Endodermal cell (in vitro differentiated cells): ENCODE results near the gene IFNLR1. TPM values are rescaled to one million over a fixed set of nuclear protein-coding genes. Genes with fewer than 3 reads are reported as not detected.

Experiments used
- DNase-seq: peaks from one replicate; pipeline ENCODE4 v3.0.0-alpha.2; 2017
- H3K27ac ChIP-seq: 2 replicates; pipeline ENCODE4 v1.5.1; 2013; ENCODE audit warnings: mild to moderate bottlenecking, low read depth, low read length, moderate library complexity
- H3K27me3 ChIP-seq: 2 replicates; pipeline ENCODE4 v1.6.1; 2013; ENCODE audit warnings: mild to moderate bottlenecking, low read length, moderate library complexity; ENCODE audit not compliant: insufficient read depth, control insufficient read depth, poor library complexity, severe bottlenecking
- H3K36me3 ChIP-seq: 2 replicates; pipeline ENCODE4 v1.7.0; 2013; ENCODE audit warnings: mild to moderate bottlenecking, low read length, moderate library complexity; ENCODE audit not compliant: control insufficient read depth, insufficient read depth
- H3K4me1 ChIP-seq: one replicate; pipeline ENCODE4 v1.7.0; 2013; ENCODE audit warnings: low read length; ENCODE audit not compliant: control insufficient read depth, insufficient read depth
- H3K4me3 ChIP-seq: 2 replicates; pipeline ENCODE4 v1.5.1; 2013; ENCODE audit warnings: mild to moderate bottlenecking, low read length, moderate library complexity
- H3K9ac ChIP-seq: 2 replicates; pipeline ENCODE4 v1.6.1; 2013; ENCODE audit warnings: mild to moderate bottlenecking, low read length, moderate library complexity; ENCODE audit not compliant: poor library complexity, severe bottlenecking; ENCODE audit errors: extremely low read depth
- H3K9me3 ChIP-seq: 2 replicates; pipeline ENCODE4 v1.6.1; 2013; ENCODE audit warnings: mild to moderate bottlenecking, low read length, moderate library complexity; ENCODE audit not compliant: control insufficient read depth
- H3K27ac Mint-ChIP-seq: 2 replicates; pipeline ENCODE4 v1.8.0; 2020; ENCODE audit warnings: mixed read lengths
- H3K27me3 Mint-ChIP-seq: 2 replicates; pipeline ENCODE4 v1.8.0; 2021; ENCODE audit warnings: mild to moderate bottlenecking, mixed read lengths; ENCODE audit not compliant: insufficient read depth
- H3K36me3 Mint-ChIP-seq: 2 replicates; pipeline ENCODE4 v1.8.0; 2020; ENCODE audit warnings: low read depth, mixed read lengths
- H3K4me1 Mint-ChIP-seq: 2 replicates; pipeline ENCODE4 v1.8.0; 2020; ENCODE audit warnings: mixed read lengths
- H3K4me3 Mint-ChIP-seq: 2 replicates; pipeline ENCODE4 v1.8.0; 2020; ENCODE audit warnings: mild to moderate bottlenecking, moderate library complexity, mixed read lengths
- H3K9me3 Mint-ChIP-seq: 2 replicates; pipeline ENCODE4 v1.8.0; 2020; ENCODE audit warnings: mild to moderate bottlenecking, mixed read lengths
- CTCF ChIP-seq: fragments of 200-600 bp; sonication (generic); conservative IDR thresholded peaks from 2 replicates; pipeline ENCODE4 v1.5.0; 2021; ENCODE audit warnings: antibody characterized with exemption, mild to moderate bottlenecking
- WGBS, 2 experiments: methylation state at CpG; one replicate each; pipeline versions ENCODE4 v1.1.5 to v1.1.7; 2013; ENCODE audit warnings: missing lambda C conversion rate in 2 of 2, mixed read lengths in 1 of 2; ENCODE audit not compliant: insufficient coverage in 1 of 2, insufficient read length in 1 of 2; 5-methylcytosine and 5-hydroxymethylcytosine counted together
- total RNA-seq, 2 donors: library from RNA; stranded (reverse); fragmentation: NEBNext Ultra II Directional in 1 of 2; extraction: Animal tissue kit (Norgen Biotek cat#: 25700) in 1 of 2; gene quantifications; 2 replicates in 1 of 2; 3 replicates in 1 of 2; pipeline ENCODE4 v1.2.1, GENCODE V29; 2021

IFNLR1 gene
- total RNA-seq, 2 donors from 2014 or later = 12.1 to 13.0 TPM

- Mint-ChIP-seq H3K9me3 (no peaks in the 10 kb centered on the region), H3K36me3 (peaks cover 15% of the 10 kb centered on the region), H3K27me3 (no peaks in the 10 kb centered on the region), H3K4me1 (peaks cover 40% of the 10 kb centered on the region), H3K27ac (peak overlapping the region; percentile 93), H3K4me3 (peak overlapping the region; percentile 57)
- Histone ChIP-seq H3K4me1 (no peaks in the 10 kb centered on the region), H3K27ac (peak overlapping the region; percentile 45), H3K27me3 (no peaks in the 10 kb centered on the region), H3K36me3 (peaks cover 6% of the 10 kb centered on the region), H3K9ac (peak overlapping the region; percentile 80), H3K9me3 (no peaks in the 10 kb centered on the region), H3K4me3 (peak overlapping the region; percentile 76)
- WGBS, 2 experiments = 4 to 9% methylated on average over 9 to 12 of the region's 12 CpGs
- DNase-seq = peak; percentile 95
- TF ChIP-seq CTCF = no peak
Measured at GRCh38 chr1:24151175-24151533, 35.9 kb downstream of the IFNLR1 start.

- Histone ChIP-seq H3K4me1 (no peaks in the 10 kb centered on the region), H3K4me3 (peak overlapping the region; percentile 76), H3K9me3 (no peaks in the 10 kb centered on the region), H3K27me3 (no peaks in the 10 kb centered on the region), H3K27ac (peak overlapping the region; percentile 45), H3K9ac (peak overlapping the region; percentile 80), H3K36me3 (peaks cover 6% of the 10 kb centered on the region)
- Mint-ChIP-seq H3K4me3 (peak overlapping the region; percentile 57), H3K27me3 (no peaks in the 10 kb centered on the region), H3K36me3 (peaks cover 8% of the 10 kb centered on the region), H3K4me1 (peaks cover 40% of the 10 kb centered on the region), H3K9me3 (no peaks in the 10 kb centered on the region), H3K27ac (peak overlapping the region; percentile 93)
- WGBS, 2 experiments = 22 to 40% methylated on average over 16 to 36 of the region's 36 CpGs
- peak; percentile 84 for TF ChIP-seq CTCF
- peak; percentile 100 for DNase-seq
Measured at GRCh38 chr1:24150234-24151174, 36.6 kb downstream of the IFNLR1 start.

- Histone ChIP-seq H3K9ac (no peak overlapping the region), H3K9me3 (no peaks in the 10 kb centered on the region), H3K36me3 (peaks cover under 1% of the 10 kb centered on the region), H3K27me3 (no peaks in the 10 kb centered on the region), H3K4me3 (peak overlapping the region; percentile 76), H3K4me1 (no peaks in the 10 kb centered on the region), H3K27ac (no peak overlapping the region)
- WGBS, 2 experiments = 93 to 100% methylated on average over 3 to 5 of the region's 5 CpGs
- DNase-seq = no peak
- no peak for TF ChIP-seq CTCF
- Mint-ChIP-seq H3K27ac (no peak overlapping the region), H3K4me3 (peak overlapping the region; percentile 57), H3K9me3 (no peaks in the 10 kb centered on the region), H3K4me1 (peaks cover 36% of the 10 kb centered on the region), H3K36me3 (peaks cover 4% of the 10 kb centered on the region), H3K27me3 (no peaks in the 10 kb centered on the region)
Measured at GRCh38 chr1:24149866-24150233, 37.2 kb downstream of the IFNLR1 start.
